Caki2 (cell line): Measurements from ENCODE around the gene SERINC3. TPM values are rescaled to one million over a fixed set of nuclear protein-coding genes. Genes with fewer than 3 reads are reported as not detected.

ENCODE experiments used
- DNase-seq: peaks from one replicate; pipeline ENCODE4 v3.0.0-alpha.2; 2015; ENCODE audit warnings: low read depth
- in situ Hi-C: cut with HindIII; loops from 2 replicates; pipeline ENCODE4 v1.10.0; 2016; ENCODE audit warnings: low sequenced_read_pairs, low pct_unique_long_range_greater_than_20kb, mixed read lengths
- total RNA-seq: library from RNA; depleted of rRNA; stranded (reverse); fragments of >200 nt; shearing (Covaris generic); gene quantifications from 2 replicates; pipeline ENCODE4 v1.2.3, GENCODE V29; 2014; ENCODE audit warnings: low replicate concordance

The SERINC3 gene
- total RNA-seq, 1 experiment from 2014 or later, result 59.5 TPM

DNA sequence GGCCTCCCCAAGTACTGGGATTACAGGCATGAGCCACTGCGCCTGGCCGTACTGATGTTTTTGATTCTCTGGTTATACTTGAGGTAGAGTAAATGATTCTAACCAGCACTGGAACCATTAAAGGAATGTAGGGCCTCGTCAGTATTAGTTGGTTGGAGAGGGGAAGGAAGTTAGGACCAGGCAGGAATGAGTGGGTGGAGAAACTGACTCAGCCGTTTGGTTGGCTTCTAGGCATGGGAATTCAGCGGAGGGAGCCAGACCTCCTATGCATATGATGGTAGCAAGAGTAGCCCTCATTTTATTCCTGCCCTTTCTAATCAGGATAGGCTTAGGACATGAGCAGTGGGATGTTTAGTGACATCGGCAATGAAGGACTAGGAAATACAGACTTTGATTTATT, 19.0 kb upstream of the SERINC3 start:
- in situ Hi-C loops, result no loop called here
- no peak for DNase-seq

DNA sequence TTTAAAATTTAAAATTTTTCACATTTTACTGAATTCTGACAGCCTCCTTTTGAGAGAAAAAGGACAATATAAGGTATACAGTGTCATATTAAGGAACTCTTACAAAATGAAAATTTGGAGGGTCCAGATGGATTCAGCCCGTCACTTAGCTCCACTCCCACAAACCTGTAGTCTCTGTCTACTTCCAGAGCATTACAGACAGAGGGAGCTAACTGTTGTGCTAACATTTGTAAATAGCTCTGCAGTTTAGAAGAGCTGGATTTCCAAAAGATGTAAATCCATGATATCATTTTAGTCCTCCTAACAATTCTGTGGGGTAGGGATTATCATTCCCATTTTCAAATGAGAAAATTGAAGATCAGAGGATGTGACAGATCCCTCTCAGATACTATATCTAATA, 16.1 kb upstream of the SERINC3 start:
- in situ Hi-C loops, result no loop called here
- DNase-seq, result no peak

DNA sequence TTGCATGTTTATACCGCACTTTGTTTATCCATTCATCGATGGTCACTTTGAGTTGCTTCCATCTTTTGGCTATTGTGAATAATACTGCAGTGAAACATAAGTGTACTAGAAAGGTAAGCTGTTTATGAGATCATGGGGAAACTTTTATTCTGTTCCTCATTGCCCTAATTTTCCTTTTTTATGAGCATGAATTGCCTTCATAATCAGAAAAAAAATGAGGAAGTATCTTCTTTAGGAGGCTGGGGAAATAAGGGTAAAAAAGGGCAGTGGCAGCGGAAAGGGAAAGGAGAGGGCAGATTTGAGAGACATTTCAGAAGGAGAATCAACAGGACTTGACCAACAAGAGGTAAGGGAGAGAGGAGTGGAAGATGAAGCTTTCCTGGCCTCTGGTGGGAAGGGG, 14.3 kb upstream of the SERINC3 start:
- no peak for DNase-seq
- in situ Hi-C loops, result no loop called here

DNA sequence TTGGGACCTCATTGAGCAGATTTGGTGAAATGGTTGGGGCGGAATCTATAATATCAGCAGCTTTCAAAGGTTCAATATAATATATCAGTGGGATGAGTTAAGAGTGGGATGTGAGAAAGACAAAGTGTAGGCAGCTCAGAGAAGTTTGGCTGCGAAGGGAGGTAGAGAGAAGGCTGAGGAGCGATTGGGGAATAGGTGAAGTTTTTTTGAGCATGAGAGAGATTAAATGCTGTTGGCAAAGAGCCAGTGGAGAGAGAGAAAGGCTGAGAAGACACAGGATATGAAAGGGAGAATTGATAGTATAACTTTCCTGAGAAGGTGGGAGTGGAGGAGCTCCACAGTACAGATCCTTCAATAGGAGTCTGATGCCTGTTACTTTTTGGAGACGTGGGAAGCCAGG, 12.1 kb upstream of the SERINC3 start:
- in situ Hi-C loops, result no loop called here

DNA sequence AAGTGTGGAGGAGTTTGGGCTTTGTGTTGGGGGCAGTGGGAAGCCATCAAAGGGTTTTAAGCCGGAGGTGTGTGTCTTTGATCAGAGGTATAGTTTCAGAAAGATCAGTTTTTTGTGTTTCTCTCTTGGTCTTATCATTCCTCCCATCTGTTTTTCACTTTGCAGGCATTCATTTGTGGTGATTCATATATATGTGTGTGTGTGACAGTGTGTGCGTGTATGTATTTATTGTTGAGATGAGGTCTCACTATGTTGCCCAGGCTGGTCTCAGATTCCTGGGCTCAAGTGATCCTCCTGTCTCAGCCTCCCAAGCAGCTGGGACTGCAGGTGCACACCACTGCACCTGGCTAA, 11.1 kb upstream of the SERINC3 start:
- in situ Hi-C loops, result no loop called here

More for the DNA sequence above, 12.1 kb upstream of the SERINC3 start:
- no peak for DNase-seq

DNA sequence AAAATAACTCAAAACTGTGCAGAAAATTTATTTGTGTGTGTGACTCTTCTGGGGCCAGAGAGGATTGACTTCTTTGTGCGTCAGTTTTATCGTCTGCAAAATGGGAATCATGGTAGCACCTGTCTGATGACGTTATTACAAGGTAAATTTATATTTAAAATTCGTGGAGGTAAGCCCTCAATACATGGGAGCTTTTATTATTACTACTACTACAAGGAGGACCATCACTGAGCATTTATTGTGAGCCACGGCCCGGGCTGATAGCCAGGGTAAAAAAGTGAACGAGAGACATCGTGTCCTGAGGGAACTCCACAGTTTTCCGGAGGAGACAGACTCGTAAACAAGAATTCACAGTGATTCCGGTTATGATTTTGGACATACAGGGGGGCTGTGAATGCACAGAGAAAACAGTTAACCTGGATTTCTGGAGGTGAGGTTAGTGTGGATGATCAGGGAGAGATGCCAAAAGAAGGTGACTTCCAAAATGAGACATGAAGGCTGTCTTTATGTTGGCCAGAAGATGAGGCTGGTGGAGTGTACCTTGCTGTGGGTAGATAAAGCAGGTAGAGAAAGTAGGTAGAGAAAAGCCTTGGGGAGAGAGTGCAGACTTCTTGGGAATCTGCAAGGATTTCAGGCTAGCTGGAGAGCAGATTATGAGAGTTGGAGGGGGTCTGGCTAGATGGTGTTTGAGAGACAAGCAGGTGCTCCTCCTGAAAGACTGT, 10.6 kb upstream of the SERINC3 start:
- in situ Hi-C loops, result no loop called here
- no peak for DNase-seq

More for the DNA sequence above, 11.1 kb upstream of the SERINC3 start:
- no peak for DNase-seq

DNA sequence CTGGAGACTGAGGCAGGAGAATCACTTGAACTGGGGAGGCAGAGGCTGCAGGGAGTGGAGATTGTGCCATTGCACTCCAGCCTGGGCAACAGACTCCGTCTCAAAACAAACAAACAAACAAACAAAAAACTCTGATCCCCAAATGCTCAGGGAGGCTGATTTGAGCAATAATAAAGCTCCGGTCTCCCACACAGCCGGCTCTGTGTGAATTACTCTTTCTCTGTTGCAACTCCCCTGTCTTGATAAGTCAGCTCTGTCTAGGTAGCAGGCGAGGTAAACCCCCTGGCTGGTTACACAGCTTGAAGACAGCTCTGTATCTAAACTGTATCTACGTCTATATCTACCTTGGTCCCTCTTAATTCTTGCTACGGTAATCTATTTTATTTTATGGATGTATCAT, 6.4 kb upstream of the SERINC3 start:
- DNase-seq, result no peak
- in situ Hi-C loops, result no loop called here

DNA sequence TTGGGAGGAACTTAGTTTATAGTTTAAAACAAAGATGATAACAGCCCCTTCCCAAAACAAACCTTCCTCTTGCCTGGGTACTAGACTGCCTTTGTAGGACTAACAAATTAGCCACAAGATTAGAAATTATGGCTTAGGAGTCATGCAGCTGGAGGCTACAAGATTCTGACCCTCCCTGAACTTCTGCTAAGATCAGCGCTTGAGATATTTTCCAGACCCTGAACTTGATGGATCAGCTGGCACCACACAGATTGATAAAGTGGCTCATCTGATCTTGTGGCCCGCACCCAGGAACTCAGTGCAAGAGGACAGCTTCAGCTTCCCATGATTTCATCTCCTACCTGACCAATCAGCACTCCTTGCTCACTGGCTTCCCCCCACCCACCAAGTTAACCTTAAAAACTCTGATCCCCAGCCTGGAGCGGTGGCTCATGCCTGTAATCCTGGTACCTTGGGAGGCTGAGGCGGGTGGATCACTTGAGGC, 5.9 kb upstream of the SERINC3 start:
- DNase-seq, result no peak
- in situ Hi-C loops, result no loop called here

DNA sequence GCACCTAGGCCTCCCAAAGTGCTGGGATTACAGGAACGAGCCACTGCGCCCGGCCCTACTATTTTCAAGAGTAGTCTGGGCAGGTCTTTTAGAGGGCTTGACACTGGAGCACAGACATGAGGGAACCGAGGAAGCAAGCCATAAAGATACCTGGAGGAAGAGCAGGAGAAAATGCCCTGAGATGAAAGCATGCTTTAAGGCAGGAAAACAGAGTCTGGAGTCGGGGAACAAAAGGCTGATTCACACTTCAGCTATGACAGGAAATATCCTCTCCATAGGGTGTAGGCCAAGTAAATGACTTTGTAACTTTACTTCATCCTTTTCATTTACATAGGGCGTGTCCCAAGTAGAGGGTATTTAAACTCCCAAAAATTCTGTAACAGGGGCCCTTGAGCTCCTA, 4.3 kb upstream of the SERINC3 start:
- in situ Hi-C loops, result no loop called here
- DNase-seq, result no peak

DNA sequence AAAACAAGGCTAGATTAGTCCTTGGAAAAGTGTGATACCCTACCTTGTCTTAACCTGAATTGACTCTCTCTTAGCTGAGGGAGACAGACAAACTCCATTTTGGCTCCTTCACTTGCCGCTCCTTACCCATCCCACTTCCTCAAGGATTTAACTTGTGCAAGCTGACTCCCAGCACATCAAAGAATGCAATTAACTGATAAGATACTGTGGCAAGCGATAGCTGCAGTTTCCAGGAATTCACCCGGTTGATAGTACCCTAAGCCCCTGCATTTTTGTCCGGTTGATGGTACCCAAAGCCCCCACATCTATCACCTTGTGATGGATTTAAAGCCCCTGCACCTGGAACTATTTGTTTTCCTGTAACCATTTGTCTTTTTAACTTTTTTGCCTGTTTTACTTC, 1.9 kb upstream of the SERINC3 start:
- DNase-seq, result no peak
- in situ Hi-C loops, result no loop called here

DNA sequence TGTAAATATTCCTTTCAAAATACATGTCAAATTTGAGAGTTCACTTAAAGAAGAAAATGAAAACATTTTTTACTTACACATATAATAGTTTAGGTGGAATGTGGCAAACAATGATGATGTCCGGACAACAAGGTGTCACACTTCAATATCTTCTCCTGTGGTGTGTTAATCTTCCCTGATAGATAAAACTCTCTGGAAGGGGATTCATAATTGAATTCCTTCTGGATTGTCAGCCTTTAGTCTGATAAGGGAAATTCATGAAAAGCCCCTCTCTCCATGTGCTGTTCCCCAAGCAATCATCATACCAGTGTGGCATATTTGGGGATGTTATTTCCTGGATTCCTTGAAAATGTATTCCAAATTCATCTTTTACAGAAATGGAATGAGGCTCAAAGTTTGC, 971 bp upstream of the SERINC3 start:
- in situ Hi-C loops, result no loop called here
- no peak for DNase-seq

DNA sequence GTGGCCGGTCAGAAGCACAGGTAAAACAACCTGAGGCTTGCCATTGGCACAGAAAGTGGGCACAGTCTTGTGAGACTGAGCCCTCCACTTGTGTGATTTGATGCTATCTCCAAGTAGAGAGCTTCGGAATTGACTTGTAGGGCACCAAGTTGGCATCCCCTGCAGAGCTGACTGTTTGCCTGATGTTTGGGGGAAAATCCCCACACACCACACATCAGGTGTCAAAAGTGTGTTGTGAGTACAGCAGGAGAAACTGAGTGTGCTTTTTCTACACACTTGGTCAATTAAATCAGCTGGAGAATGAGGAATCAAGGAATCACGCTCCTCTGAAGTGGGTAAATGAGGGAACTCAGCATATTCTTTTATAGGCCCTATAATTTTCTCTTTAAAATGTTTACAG, 989 bp downstream of the SERINC3 start:
- in situ Hi-C loops, result no loop called here
- DNase-seq, result no peak

DNA sequence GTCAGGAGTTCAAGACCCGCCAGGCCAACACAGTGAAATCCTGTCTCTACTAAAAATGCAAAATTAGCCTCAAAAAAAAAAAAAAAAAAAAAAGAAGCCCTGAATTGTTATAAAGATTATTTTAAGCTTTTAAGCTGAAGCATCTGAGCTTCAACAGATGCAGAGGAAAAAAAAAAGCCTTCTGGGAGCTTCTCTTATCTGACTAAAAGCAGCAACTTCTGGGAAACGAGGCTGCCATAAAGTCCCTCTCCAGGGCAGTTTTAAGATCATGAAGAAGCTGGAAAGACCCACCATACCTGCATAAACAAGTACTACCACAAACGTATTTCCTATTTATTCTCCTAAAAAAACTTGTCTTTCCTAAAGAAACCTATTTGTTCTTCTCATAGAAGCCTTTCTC, 3.6 kb downstream of the SERINC3 start:
- DNase-seq, result no peak
- in situ Hi-C loops, result no loop called here

DNA sequence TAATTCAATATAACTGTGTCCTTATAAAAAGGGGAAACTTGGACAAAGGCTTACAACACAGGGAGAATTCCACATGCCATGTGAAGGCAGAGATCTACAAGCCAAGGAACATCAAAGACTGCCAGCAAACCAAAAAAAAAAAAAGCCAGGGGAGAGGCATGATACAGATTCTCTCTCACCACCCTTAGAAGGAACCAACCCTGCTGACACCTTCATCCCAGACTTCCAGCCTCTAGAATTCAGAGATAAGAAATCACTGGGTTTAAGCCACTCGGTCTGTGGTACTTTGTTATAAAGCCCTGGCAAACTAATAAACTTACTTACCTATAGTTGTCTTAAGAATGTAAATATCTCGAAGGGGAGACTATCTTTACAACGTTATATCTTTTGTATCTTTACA, 4.4 kb downstream of the SERINC3 start:
- in situ Hi-C loops, result no loop called here
- no peak for DNase-seq

DNA sequence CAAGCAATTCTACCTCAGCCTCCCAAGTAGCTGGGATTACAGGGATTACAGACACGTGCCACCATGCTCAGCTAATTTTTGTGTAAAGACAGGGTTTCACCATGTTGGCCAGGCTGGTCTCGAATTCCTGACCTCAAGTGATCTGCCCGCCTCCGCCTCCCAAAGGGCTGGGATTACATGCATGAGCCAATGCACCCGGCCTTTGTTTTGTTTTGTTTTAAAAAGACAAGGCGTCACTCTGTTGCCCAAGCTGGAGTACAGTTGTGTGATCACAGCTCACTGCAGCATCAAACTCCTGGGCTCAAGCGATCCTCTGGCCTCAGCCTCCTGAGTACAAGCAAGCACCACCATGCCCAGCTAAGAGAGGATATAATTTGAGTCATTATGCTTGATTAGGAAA, 5.4 kb downstream of the SERINC3 start:
- DNase-seq, result no peak
- in situ Hi-C loops, result no loop called here

DNA sequence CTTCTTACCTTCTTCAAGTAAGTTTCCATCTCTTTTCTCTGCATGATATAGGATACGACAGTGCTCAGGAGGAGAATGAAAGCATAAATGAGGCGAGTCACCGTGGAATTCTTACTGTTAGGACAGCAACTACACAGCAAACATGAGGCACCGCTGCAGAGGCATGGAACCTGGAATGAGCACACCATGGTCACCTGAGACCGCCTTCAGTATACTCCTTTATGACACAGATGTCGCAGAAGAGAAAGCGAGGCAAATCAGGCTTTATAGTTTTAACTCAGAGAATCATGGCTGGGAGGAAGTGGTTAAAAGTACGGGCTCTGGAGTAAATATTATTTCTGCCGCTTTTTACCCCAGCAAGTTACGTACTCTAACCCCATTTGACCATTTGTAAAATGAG, 8.0 kb downstream of the SERINC3 start:
- DNase-seq, result no peak
- in situ Hi-C loops, result no loop called here

DNA sequence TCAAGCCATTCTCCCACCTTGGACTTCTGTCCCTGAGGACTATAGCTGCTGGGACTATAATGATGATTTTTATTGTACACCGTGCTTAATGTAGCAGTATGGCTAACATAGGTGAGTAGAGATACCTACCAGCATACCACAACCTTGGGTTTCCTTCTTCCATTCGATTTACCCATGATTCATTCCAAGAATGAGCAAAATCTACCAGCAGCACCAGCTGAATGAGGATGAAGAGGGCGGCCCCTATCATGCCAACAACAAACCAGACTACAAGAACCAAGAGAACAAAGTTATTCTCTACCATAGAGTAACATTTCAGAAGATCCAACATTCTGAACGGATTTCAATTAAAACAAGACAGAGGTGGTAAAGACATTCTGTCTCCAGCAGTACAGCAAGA, 12.1 kb downstream of the SERINC3 start:
- in situ Hi-C loops, result no loop called here
- DNase-seq, result no peak

DNA sequence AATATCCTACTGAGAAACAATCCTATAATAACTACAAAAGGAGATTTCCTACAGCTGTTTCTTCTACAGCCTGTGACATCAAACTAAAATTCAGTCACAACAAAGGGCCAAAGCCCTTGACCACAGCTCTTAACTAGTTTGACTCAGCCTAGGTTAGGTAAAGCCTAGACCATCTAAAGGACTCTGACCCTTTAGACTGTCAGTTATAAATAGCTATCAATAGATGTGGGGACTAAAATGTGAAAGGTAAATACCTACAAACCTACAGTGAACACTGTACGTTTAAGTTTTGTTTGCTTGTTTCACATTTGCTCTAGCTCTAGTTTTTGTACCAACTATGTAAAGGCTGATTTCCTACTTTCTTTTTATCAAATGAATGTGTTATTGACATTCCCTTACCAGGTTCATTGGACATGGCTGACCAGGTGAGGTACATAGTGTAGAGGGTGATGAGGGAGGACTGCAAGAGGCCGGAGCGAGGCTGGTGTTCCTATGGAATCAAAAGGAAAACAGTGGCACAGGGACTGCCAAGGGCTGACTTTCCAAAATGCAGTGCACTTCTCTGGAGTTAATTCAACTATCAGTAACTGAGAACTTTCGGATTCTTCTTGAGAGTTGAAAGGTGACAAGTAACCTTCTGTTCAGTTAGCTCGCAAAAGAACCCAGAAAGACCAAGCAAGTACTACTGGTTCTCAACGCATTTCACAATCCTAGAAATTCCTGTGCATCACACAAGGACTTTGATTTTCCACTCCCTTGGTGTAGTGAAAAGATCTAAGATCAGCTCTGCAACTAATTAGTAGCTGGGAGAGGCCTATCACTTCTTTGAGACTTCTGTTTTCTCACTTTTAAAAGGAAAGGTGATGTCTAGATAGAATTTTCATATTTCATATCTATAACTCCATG, 17.2 kb downstream of the SERINC3 start:
- DNase-seq, result no peak
- in situ Hi-C loops, result no loop called here

DNA sequence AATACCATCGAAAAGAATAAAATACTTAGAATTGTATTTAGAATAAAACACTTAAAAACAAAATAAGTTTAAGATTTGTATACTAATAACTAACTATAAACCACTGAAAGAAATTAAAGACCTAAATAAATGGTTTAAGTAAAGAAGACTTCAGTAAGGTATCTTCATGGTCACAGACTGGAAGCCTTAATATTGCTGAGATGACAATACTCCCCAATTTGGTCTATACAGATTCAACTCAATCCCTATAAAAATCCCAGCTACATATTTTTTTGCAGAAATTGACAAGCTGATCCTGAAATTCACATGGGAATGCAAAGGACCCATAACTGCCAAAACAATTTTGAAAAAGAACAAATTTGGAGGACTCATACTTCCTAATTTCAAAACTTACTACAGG, 18.9 kb downstream of the SERINC3 start:
- no peak for DNase-seq
- in situ Hi-C loops, result no loop called here

DNA sequence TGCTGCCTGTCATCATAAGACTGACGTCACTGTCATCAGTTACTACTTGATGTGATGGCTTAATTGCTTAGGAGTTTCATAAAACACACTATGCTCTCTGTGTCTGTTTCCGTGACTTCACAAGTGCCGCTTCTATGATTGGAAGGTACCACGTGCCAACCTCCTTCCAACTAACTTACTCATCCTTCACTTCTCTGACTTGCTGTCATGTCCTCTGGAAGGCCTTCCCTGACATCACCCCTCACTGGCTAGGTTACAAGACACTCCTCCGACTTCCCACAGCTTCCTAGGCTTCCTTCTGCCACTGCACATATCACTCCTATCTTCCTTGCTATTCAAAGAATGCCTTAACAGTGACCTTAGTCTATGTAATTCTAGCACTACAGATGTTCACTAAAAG, 20.4 kb downstream of the SERINC3 start:
- in situ Hi-C loops, result no loop called here

More for the DNA sequence above, 20.4 kb downstream of the SERINC3 start:
- DNase-seq, result no peak
